Glomerular visceral epithelial cell (primary cell): Measurements from ENCODE around the gene MRPS5.
"Not testable (repeated sequence)": the region's sequence is repeated elsewhere in the genome, so short reads cannot be mapped to it uniquely, and the experiment has no call there.

Experiments
- DNase-seq: peaks from one replicate; pipeline ENCODE4 v3.0.0-alpha.2; 2016; ENCODE audit errors: extremely low spot score

Gene MRPS5

GRCh38 chr2:95047629-95048510, 73.7 kb downstream of the MRPS5 start:
- DNase-seq = no peak

GRCh38 chr2:95046371-95047112, 75.1 kb downstream of the MRPS5 start:
- no peak for DNase-seq

GRCh38 chr2:95044601-95045000, 77.0 kb downstream of the MRPS5 start:
- DNase-seq = no peak

GRCh38 chr2:95043300-95044093, 78.1 kb downstream of the MRPS5 start:
- DNase-seq = peak; percentile 82

- no peak for DNase-seq
Measured at GRCh38 chr2:95042472-95043271, 78.9 kb downstream of the MRPS5 start.

GRCh38 chr2:95041824-95042442, 79.7 kb downstream of the MRPS5 start:
- no peak for DNase-seq

- no peak for DNase-seq
Measured at GRCh38 chr2:95041060-95041823, 80.4 kb downstream of the MRPS5 start.

- no peak for DNase-seq
Measured at GRCh38 chr2:95040426-95040825, 81.2 kb downstream of the MRPS5 start.

- DNase-seq = no peak
Measured at GRCh38 chr2:95039978-95040377, 81.6 kb downstream of the MRPS5 start.

GRCh38 chr2:95039363-95039762, 82.2 kb downstream of the MRPS5 start:
- no peak for DNase-seq

GRCh38 chr2:95038635-95039298, 82.8 kb downstream of the MRPS5 start:
- DNase-seq = no peak

- DNase-seq = not testable (repeated sequence)
Measured at GRCh38 chr2:95037841-95038585, 83.6 kb downstream of the MRPS5 start.

- no peak for DNase-seq
Measured at GRCh38 chr2:95037384-95037839, 84.2 kb downstream of the MRPS5 start.

GRCh38 chr2:95036596-95037383, 84.8 kb downstream of the MRPS5 start:
- DNase-seq = no peak
